ENCODE measurements around the gene UGT1A5. TPM values are rescaled to one million over a fixed set of nuclear protein-coding genes. Genes with fewer than 3 reads are reported as not detected.
"Not testable (repeated sequence)": the region's sequence is repeated elsewhere in the genome, so short reads cannot be mapped to it uniquely, and the experiment has no call there.

UGT1A5 gene
- total and polyA plus RNA-seq, 2 of the 4 experiments (the other 2 are of a cell fraction), result not detected

DNA sequence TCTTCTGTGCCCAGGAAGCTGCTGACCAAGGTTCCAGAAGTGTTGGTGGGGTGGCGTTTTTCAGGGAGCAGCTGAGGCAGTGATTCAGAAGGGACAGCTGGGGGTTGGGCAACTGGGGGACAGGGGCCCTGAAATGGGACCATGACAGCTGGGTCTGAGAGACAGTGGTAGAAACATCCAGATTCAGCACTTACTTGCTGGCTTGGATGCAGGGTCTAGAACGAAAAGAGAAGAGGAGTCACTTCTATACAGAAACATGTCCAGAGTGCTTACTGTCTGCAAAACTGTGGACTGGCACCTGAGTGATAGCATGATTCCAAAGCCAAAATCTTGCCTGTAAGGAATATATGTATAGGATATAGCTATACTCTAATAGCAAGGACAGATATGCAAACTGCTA, 33.1 kb downstream of the UGT1A5 start:
- in situ Hi-C loops (cut with MboI; ENCODE audit: low sequenced_read_pairs); intact Hi-C loops (cut with micrococcal nuclease): not testable (repeated sequence)

More for the DNA sequence above, 33.1 kb downstream of the UGT1A5 start:
- CTCF ChIA-PET; H4K5ac ChIP-seq (ENCODE audit: low read depth, low read length); H2AK5ac ChIP-seq (ENCODE audit: low read depth, low read length); H3K36me3 ChIP-seq (ENCODE audit: control insufficient read depth, insufficient read depth, low read length); H3K9ac ChIP-seq (ENCODE audit: low read depth, low read length); H3K27me3 ChIP-seq (ENCODE audit: control insufficient read depth, insufficient read depth, low read length); H3K4me3 ChIP-seq (ENCODE audit: insufficient read depth, low read depth, low read length); H3K23ac ChIP-seq (ENCODE audit: low read depth, low read length); H3K4me1 ChIP-seq (ENCODE audit: control insufficient read depth, insufficient read depth, low read length); H3K79me1 ChIP-seq (ENCODE audit: low read depth in 1 of 2, low read length in 2 of 2); H3K4ac ChIP-seq (ENCODE audit: low read depth, low read length); H3K4me2 ChIP-seq (ENCODE audit: low read depth, low read length); ATAC-seq (ENCODE audit: low read depth); H4K91ac ChIP-seq (ENCODE audit: insufficient read depth, low read depth, low read length); POLR2A ChIA-PET (ENCODE audit: unreplicated experiment); H3K18ac ChIP-seq (ENCODE audit: low read depth, low read length); H2BK20ac ChIP-seq (ENCODE audit: low read depth, low read length); DNase-seq; H3K56ac ChIP-seq (ENCODE audit: extremely low read depth, insufficient read depth, low read length); BruUV-seq (replicated peaks); H4K8ac ChIP-seq (ENCODE audit: low read depth in 2 of 2, low read length in 2 of 2); H4K20me1 ChIP-seq (ENCODE audit: insufficient read depth, low read length); H2BK5ac ChIP-seq (ENCODE audit: low read depth, low read length, poor library complexity, severe bottlenecking); H2BK15ac ChIP-seq (ENCODE audit: low read depth, low read length); H3K9me1 ChIP-seq (ENCODE audit: insufficient read depth, low read length); H2AFZ ChIP-seq (replicated peaks; ENCODE audit: low read length, poor library complexity); dilution Hi-C loops (cut with HindIII; ENCODE audit: low sequenced_read_pairs, unreplicated experiment); H2AK9ac ChIP-seq (replicated peaks; ENCODE audit: low read depth, low read length, poor library complexity); H3K9me3 ChIP-seq (ENCODE audit: control insufficient read depth, insufficient read depth, low read length); H3K27ac ChIP-seq (ENCODE audit: insufficient read depth, low read length); H3K14ac ChIP-seq (replicated peaks; ENCODE audit: low read depth, low read length); H2BK120ac ChIP-seq (ENCODE audit: low read depth, low read length): not testable (repeated sequence)
- no CpG with 5 or more reads among the region's 2 CpGs for WGBS, 2 experiments (ENCODE audit: extremely low coverage in 2 of 2, insufficient read length in 1 of 2)
